ENCODE measurements around the gene SAMM50.

GRCh38 chr22:43991316-43992020 is 36.2 kb downstream of the SAMM50 start:
- TF ChIP-seq, protein P1, sequence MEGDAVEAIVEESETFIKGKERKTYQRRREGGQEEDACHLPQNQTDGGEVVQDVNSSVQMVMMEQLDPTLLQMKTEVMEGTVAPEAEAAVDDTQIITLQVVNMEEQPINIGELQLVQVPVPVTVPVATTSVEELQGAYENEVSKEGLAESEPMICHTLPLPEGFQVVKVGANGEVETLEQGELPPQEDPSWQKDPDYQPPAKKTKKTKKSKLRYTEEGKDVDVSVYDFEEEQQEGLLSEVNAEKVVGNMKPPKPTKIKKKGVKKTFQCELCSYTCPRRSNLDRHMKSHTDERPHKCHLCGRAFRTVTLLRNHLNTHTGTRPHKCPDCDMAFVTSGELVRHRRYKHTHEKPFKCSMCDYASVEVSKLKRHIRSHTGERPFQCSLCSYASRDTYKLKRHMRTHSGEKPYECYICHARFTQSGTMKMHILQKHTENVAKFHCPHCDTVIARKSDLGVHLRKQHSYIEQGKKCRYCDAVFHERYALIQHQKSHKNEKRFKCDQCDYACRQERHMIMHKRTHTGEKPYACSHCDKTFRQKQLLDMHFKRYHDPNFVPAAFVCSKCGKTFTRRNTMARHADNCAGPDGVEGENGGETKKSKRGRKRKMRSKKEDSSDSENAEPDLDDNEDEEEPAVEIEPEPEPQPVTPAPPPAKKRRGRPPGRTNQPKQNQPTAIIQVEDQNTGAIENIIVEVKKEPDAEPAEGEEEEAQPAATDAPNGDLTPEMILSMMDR (IDR thresholded peaks at IDR 0.05), result no peak
- no peak for TF ChIP-seq ZFX (IDR thresholded peaks at IDR 0.05; ENCODE audit: borderline replicate concordance)

Data from 22Rv1 (cell line).